Memory B cell (primary cell): ENCODE results near the gene CCT3.
A peak's percentile ranks its signal among the peaks of the same experiment; 100 is the strongest.
"Not testable (repeated sequence)": the region's sequence is repeated elsewhere in the genome, so short reads cannot be mapped to it uniquely, and the experiment has no call there.

Experiments used
- ATAC-seq: fragments of 150-1000 bp; cut with Tn5 transposase; 2 replicates; pipeline ENCODE4 v1.10.0; 2021; ENCODE audit warnings: low read depth, mild to moderate bottlenecking, moderate library complexity
- DNase-seq, 2 donors: peaks; one replicate each; pipeline ENCODE4 v3.0.0; 2022; ENCODE audit warnings: low spot score in 2 of 2
- H3K27ac Mint-ChIP-seq: one replicate; pipeline ENCODE4 v1.8.0; 2022; ENCODE audit warnings: mild to moderate bottlenecking, moderate library complexity, mixed read lengths
- H3K27me3 Mint-ChIP-seq: one replicate; pipeline ENCODE4 v1.8.0; 2022; ENCODE audit warnings: mixed read lengths
- H3K36me3 Mint-ChIP-seq: one replicate; pipeline ENCODE4 v1.8.0; 2022; ENCODE audit warnings: mild to moderate bottlenecking, mixed read lengths
- H3K4me1 Mint-ChIP-seq: one replicate; pipeline ENCODE4 v1.8.0; 2022; ENCODE audit warnings: mixed read lengths
- H3K4me3 Mint-ChIP-seq: one replicate; pipeline ENCODE4 v1.8.0; 2022; ENCODE audit warnings: mild to moderate bottlenecking, moderate library complexity, mixed read lengths
- H3K9me3 Mint-ChIP-seq: one replicate; pipeline ENCODE4 v1.8.0; 2022; ENCODE audit warnings: mixed read lengths

CCT3 gene

DNA sequence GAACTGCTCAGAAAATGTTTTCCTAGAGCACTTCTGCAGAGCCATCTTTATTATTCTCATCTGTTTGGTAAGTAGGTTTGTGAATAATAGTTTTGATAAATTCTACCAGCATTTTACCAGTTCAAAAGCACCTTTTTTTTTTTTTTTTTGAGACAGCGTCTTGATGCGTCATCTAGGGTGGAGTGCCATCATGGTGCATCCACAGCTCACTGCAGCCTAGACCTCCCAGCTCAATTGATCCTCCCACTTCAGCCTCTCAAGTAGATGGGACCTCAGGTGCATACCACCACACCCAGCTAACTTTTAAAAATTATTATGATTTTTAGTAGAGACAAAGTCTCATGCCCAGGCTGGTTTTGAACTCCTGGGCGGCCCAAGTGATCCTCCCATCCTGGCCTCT lies 21.2 kb upstream of the CCT3 start:
- ATAC-seq (no peak), DNase-seq (no peak)
- Mint-ChIP-seq H3K4me3 (no peak overlapping the region), H3K4me1 (peaks cover 4% of the 10 kb centered on the region), H3K27me3 (peaks cover 17% of the 10 kb centered on the region), H3K9me3 (no peaks in the 10 kb centered on the region), H3K36me3 (no peaks in the 10 kb centered on the region), H3K27ac (no peak overlapping the region)

DNA sequence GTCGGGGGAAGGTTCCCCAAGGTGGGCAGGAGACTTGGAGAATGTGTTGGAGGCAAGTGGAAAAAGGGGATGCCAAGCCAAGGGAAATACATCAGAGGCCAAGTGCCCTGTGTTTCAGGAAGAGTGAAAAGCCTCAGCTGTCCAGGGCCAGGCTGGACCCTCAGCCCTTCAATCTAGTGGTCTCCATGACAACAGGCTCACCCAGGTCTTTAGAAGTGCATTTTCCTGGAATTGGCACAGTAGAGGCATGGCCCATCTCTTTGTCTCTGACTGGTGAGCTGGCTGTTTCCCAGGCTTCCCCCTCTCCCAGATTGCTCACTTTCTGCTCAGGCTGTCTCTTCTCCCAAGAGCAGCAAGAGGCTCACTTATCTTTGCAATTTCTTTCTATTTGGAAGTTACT lies 20.5 kb upstream of the CCT3 start:
- H3K4me1 Mint-ChIP-seq: peaks cover 4% of the 10 kb centered on the region
- H3K27ac Mint-ChIP-seq: no peak overlapping the region
- H3K4me3 Mint-ChIP-seq: no peak overlapping the region
- no peaks in the 10 kb centered on the region for H3K36me3 Mint-ChIP-seq
- no peaks in the 10 kb centered on the region for H3K9me3 Mint-ChIP-seq
- peaks cover 19% of the 10 kb centered on the region for H3K27me3 Mint-ChIP-seq
- ATAC-seq: no peak
- no peak for DNase-seq

DNA sequence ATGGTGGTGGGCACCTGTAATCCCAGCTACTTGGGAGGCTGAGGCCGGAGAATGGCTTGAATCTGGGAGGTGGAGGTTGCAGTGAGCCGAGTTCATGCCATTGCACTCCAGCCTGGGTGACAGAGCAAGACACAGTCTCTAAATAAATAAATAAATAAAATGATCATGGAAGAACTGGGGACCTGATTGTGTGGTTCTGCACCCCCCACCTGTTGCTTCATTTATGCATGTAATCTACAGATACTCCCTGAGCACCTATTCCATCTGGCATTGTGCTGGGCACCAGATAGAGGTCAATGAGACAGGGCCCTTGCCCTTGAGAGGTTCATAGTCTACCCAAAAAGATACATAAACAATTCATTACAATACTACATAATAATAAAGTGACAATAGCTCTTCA lies 19.9 kb upstream of the CCT3 start:
- Mint-ChIP-seq H3K27me3 (peaks cover 19% of the 10 kb centered on the region), H3K36me3 (no peaks in the 10 kb centered on the region), H3K27ac (no peak overlapping the region), H3K4me1 (peaks cover 4% of the 10 kb centered on the region), H3K9me3 (no peaks in the 10 kb centered on the region), H3K4me3 (no peak overlapping the region)
- DNase-seq (no peak), ATAC-seq (no peak)

DNA sequence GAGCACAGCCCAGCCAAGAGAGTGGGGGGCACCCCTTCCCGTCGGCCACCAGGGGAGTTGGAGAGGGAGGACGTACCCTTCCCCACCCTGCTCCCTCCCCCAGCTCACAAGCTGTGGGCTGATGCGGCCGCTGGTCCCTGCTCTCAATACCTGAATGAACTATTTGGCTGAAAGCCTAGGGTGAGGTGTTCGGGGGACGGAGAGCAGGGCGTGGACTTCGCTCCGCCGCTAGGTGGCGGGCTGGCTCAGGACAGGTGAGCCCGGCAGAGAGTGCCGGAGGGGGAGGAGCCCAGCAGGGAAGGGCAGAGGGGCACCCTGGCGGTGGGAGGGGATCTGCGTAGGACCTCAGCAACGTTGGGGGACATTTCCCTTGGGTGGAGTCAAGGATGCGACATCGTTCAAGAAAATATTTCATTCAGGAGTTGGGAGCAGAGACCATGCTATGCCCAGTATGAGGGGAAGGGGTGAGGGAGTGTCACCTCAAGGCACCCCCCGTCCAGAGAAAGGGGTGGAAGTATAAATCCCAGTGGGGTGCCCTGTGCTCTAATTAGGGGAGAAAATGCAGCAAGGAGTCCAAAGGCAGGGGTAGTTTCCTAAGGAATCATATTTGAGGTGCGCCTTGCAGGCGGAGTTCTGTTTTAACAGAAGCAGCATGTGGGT lies 18.9 kb upstream of the CCT3 start:
- peaks cover 19% of the 10 kb centered on the region for H3K27me3 Mint-ChIP-seq
- H3K4me1 Mint-ChIP-seq: peaks cover 4% of the 10 kb centered on the region
- no peak overlapping the region for H3K4me3 Mint-ChIP-seq
- peak; percentile 97 for ATAC-seq
- DNase-seq: peak; percentile 53 to 70
- H3K27ac Mint-ChIP-seq: no peak overlapping the region
- H3K36me3 Mint-ChIP-seq: no peaks in the 10 kb centered on the region
- no peaks in the 10 kb centered on the region for H3K9me3 Mint-ChIP-seq

DNA sequence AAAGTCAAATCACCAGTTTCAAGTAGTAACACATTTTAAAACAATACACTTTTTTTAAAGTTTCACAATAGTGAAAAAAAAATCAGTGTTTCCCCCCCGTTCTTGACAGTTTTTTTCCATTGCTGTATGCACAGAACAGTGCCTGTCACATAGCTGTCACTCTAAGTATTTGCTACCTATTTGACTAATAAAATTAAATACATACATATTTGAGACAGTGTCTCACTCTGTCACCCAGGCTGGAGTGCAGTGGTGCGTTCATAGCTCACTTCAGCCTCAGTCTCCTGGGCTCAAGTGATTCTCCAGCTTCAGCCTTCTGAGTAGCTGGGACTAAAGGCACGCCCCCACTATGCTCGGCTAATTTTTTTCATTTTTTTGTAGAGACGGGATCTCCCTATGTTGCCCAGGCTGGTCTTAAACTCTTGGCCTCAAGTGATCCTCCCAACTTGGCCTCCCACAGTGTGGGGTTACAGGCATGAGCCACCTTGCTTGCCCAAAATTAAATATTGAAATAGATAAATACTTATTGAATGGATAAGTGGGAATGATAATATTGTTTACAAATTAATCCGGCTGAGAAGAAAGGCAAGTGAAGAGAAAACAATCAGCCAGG lies 18.3 kb upstream of the CCT3 start:
- H3K36me3 Mint-ChIP-seq: no peaks in the 10 kb centered on the region
- peaks cover 4% of the 10 kb centered on the region for H3K4me1 Mint-ChIP-seq
- no peaks in the 10 kb centered on the region for H3K9me3 Mint-ChIP-seq
- no peak for DNase-seq
- H3K4me3 Mint-ChIP-seq: no peak overlapping the region
- ATAC-seq: peak; percentile 10
- no peak overlapping the region for H3K27ac Mint-ChIP-seq
- H3K27me3 Mint-ChIP-seq: peaks cover 19% of the 10 kb centered on the region

DNA sequence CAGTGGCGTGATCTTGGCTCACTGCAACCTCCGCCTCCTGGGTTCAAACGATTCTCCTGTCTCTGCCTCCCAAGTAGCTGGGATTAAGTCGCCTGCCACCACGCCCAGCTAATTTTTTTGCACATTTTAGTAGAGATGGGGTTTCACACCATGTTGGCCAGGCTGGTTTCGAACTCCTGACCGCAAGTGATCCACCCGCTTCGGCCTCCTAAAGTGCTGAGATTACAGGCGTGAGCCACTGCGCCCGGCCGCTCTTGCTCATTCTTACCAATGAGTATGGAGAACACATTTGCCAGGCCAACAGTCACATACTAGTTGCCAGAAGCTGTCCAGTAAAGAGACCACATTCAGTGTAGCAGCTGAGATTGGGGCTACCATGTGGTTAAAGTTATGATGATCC lies 14.4 kb upstream of the CCT3 start:
- not testable (repeated sequence) for H3K9me3 Mint-ChIP-seq, H3K4me3 Mint-ChIP-seq, H3K4me1 Mint-ChIP-seq, DNase-seq, H3K27ac Mint-ChIP-seq, H3K36me3 Mint-ChIP-seq, ATAC-seq
- peaks cover 10% of the 10 kb centered on the region for H3K27me3 Mint-ChIP-seq

DNA sequence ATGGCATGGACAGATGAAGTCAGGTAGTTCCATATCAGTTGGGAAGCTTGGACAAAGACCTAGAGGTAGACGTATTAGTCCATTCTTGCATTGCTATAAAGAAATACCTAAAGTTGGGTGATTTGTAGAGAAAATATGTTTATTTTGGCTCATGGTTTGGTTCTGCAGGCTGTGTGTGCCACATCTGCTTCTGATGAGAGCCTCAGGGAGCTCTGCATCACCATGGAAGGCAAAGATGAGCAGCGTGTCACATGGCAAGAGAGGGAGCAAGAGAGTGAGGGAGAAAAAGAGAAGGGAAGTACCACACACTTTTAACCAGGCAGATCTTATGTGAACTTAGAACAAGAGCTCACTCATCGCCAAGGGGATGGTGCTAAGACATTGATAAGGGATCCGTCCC lies 9.2 kb upstream of the CCT3 start:
- Mint-ChIP-seq H3K36me3 (no peaks in the 10 kb centered on the region), H3K27ac (no peak overlapping the region), H3K9me3 (no peaks in the 10 kb centered on the region), H3K4me3 (no peak overlapping the region), H3K4me1 (no peaks in the 10 kb centered on the region), H3K27me3 (peaks cover 6% of the 10 kb centered on the region)
- ATAC-seq (no peak), DNase-seq (no peak)

DNA sequence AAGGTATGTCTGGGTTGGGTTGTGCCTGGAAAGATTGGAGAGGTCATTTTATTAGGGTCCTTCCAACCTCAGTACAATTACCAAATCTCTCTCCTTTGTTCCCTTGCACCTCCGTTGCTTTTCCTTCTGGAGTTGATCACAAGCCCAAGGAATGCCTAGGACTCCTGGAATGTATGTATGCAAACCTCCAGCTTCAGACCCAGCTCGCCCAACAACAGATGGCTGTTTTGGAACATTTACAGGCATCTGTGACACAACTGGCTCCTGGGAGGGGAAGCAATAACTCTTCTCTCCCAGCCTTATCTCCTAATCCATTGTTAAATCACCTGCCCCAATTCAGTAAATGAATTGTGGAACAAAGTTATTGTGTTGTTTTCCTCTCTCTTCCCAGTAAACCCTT lies 8.5 kb upstream of the CCT3 start:
- Mint-ChIP-seq H3K9me3 (no peaks in the 10 kb centered on the region), H3K27me3 (peaks cover 6% of the 10 kb centered on the region), H3K4me1 (no peaks in the 10 kb centered on the region), H3K27ac (no peak overlapping the region), H3K36me3 (no peaks in the 10 kb centered on the region), H3K4me3 (no peak overlapping the region)
- ATAC-seq: no peak
- DNase-seq: no peak

DNA sequence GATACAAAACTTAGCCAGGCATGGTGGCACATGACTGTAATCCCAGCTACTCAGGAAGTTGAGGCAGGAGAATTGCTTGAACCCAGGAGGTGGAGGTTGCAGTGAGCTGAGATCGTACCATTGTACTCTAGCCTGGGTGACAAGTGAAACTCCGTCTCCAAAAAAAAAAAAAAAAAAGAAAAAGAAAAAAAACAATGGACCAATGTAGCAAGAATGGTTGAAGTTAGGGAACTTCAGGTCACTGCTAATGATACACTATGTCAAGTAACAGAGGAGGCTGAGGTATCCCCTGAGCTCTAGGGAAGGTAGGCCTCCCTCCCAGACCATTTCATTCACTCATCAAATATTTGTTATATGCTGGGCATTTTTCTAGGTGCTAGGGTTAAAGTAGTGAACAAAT lies 7.9 kb upstream of the CCT3 start:
- H3K4me3 Mint-ChIP-seq, H3K27me3 Mint-ChIP-seq, H3K4me1 Mint-ChIP-seq, H3K9me3 Mint-ChIP-seq, H3K36me3 Mint-ChIP-seq, ATAC-seq, H3K27ac Mint-ChIP-seq, DNase-seq: not testable (repeated sequence)

DNA sequence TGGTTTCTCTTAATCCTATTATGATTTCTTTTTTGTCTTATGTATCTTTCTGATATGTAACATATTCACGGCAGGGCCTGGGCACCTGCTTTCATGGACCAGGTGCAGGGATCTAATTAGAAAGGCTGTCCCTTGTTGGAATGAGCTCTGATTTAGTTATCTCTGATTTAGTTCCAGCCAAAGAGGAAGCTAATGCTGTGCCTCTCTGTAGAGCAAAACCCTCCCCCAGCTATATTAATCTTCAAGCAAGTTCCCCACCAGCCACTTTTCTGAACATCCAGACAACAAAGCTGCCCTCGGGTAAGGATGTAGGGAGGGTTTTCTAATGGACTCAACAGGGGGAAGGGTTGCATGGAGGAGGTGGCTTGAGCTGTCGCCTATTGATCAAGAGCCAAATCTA lies 6.3 kb upstream of the CCT3 start:
- no peak overlapping the region for H3K4me3 Mint-ChIP-seq
- H3K27me3 Mint-ChIP-seq: peaks cover 6% of the 10 kb centered on the region
- H3K4me1 Mint-ChIP-seq: no peaks in the 10 kb centered on the region
- H3K9me3 Mint-ChIP-seq: no peaks in the 10 kb centered on the region
- DNase-seq: no peak
- H3K27ac Mint-ChIP-seq: no peak overlapping the region
- no peak for ATAC-seq
- H3K36me3 Mint-ChIP-seq: no peaks in the 10 kb centered on the region

DNA sequence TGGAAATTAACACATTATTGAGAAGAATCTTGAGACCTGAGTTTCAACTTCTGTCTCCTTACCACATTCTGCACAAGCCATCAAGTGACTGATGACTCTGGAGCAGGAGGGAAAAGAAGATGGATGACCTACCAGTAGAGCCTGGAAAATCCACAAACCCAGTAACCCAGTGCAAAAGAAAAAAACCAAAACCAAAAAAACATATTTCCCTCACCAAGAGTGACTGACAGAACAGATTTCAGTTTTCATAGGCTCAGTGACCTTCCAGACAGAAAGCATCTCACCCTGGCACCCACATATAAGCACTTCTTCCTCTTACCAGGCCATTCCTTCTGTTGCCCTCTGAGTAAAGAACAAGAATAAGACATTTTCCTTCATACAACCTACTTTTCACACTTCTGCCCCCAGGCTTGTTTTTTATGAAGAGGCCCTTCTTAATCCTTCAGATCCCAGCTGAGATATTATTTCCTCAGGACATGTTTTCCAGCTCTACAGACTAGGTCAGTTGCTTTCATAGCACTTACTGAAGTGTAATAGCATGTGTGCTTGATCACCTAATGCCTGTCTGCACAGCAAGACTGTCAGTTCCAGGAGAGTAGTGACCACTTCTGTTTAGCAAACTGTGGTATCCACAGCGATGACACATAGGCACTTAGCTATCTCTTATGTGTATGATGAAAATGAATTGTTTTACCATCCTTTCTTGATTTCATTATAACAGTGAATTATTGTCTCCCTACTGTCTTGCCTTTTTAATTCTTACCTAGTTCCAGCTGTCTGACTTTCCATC lies 4.3 kb upstream of the CCT3 start:
- no peak overlapping the region for H3K27ac Mint-ChIP-seq

DNA sequence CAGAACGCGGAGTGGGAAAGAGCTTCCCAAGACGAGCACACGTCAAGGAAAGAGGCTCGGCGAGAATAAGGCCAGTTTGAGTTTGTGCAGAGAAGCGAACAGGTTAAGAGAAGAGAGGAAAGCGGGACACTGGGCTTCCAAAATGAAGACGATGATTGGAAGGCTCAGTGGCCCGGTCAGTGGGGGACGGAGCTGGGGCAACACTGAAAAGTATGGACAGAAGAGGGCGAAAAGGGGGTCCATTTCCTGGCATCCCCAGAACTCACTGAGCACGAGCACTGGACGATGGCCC lies 258 bp downstream of the CCT3 start:
- Mint-ChIP-seq H3K9me3 (no peaks in the 10 kb centered on the region), H3K36me3 (peaks cover 3% of the 10 kb centered on the region), H3K4me3 (peak overlapping the region; percentile 99), H3K27ac (peak overlapping the region; percentile 89), H3K4me1 (peaks cover 18% of the 10 kb centered on the region), H3K27me3 (no peaks in the 10 kb centered on the region)
- no peak for ATAC-seq
- DNase-seq: no peak

More for the DNA sequence above, 4.3 kb upstream of the CCT3 start:
- Mint-ChIP-seq H3K4me3 (no peak overlapping the region), H3K27me3 (peaks cover 5% of the 10 kb centered on the region), H3K36me3 (no peaks in the 10 kb centered on the region), H3K4me1 (peaks cover 1% of the 10 kb centered on the region), H3K9me3 (no peaks in the 10 kb centered on the region)
- DNase-seq: no peak
- no peak for ATAC-seq

DNA sequence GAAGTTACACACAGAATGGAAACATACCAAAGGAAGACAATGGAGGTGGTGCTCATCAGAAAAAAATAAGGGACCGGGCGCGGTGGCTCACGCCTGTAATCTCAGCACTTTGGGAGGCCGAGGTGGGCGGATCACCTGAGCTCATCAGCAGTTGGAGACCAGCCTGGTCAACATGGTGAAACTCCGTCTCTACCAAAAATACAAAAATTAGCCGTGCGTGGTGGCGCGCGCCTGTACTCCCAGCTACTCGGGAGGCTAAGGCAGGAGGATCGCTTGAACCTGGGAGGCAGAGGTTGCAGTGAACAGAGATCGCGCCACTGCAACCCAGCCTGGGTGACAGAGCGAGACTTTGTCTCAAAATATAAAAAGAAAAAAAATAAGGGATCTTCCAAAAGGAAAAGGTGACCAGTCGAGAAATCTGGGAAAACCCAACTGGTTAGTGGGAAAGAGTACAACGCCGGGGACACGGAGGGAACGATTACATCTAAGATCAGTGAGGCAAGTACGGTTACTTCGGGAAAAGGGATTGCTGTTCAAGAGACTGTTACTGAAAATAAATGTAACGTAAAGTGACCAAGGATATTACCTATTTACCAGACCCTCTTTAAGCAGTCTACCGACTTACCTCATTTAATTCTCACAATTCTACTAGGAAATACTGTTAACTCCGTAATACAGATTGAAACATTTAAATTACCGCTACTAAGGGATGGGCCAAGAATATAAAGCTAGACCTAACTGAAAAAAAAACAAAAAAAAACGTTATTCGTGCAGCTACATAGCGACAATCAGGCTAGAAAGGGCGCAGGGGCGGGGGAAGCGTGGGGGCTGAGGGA lies 822 bp downstream of the CCT3 start:
- Mint-ChIP-seq H3K36me3 (peaks cover 3% of the 10 kb centered on the region), H3K4me3 (peak overlapping the region; percentile 99), H3K27me3 (no peaks in the 10 kb centered on the region), H3K4me1 (peaks cover 18% of the 10 kb centered on the region), H3K9me3 (no peaks in the 10 kb centered on the region), H3K27ac (peak overlapping the region; percentile 89)
- no peak for ATAC-seq
- DNase-seq: no peak

DNA sequence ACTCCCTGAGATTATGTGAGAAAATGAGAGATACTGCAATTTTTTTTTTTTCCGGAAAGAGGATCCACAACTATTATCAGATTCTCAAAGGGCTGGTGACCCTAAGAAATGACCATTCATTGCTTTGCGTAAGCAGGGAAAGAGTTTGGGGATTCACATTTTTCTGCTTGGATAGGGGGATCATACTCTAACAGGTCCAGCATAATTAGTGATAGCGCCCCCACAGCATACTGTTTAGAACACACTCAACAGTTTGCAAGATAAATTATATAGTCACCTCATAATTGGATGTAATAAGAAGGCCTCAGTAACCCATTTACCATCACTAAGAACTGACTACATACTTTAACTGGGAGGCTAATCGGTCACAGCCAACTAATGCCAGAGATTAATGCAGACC lies 1.9 kb downstream of the CCT3 start:
- ATAC-seq: no peak
- Mint-ChIP-seq H3K27me3 (no peaks in the 10 kb centered on the region), H3K36me3 (peaks cover 5% of the 10 kb centered on the region), H3K27ac (no peak overlapping the region), H3K9me3 (no peaks in the 10 kb centered on the region), H3K4me3 (peak overlapping the region; percentile 59), H3K4me1 (peaks cover 18% of the 10 kb centered on the region)
- DNase-seq: no peak
